NCI-H69 (cell line): ENCODE results near the gene ENO2.
"Not testable (repeated sequence)": the region's sequence is repeated elsewhere in the genome, so short reads cannot be mapped to it uniquely, and the experiment has no call there.

Source experiments
- DNase-seq: peaks from one replicate; lab custom pipeline; 2025; lab: John Stamatoyannopoulos, UW

ENO2 gene

GRCh38 chr12:6886206-6886999 is 28.0 kb upstream of the ENO2 start:
- DNase-seq, result not testable (repeated sequence)

DNA sequence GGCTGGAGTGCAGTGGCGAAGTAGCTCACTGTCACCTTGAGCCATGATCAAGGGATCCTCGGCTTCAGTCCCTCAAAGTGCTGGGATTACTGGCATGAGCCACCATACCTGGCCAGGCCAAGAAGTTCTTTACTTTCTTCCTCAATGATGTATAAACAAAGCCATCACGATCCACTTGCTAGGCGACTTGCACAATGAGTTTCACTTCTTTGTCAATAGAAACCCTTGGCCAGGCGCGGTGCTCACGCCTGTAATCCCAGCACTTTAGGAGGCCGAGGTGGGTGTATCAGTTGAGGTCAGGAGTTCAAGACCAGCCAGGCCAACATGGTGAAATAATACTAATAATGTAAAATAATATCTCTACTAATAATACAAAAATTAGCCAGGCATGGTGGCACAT is 26.9 kb upstream of the ENO2 start:
- no peak for DNase-seq

DNA sequence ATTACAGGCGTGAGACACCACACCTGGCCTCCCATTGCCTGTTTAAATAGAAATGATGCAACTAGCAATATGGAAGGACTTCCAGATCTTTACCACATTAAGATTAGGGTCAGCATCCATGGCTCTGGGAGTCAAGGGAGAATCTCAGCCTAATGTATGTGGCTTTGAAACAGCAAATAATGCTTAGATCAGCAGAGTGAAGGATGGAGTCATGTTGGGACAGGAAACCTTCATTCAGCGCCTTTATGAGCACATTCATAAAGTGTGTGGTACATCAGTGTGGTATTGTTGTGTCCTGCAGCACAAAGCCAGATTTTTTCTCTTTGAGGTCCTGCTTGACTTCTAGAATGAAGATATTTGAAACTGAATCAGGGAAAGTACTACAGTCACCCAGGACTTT is 26.0 kb upstream of the ENO2 start:
- DNase-seq, result no peak

DNA sequence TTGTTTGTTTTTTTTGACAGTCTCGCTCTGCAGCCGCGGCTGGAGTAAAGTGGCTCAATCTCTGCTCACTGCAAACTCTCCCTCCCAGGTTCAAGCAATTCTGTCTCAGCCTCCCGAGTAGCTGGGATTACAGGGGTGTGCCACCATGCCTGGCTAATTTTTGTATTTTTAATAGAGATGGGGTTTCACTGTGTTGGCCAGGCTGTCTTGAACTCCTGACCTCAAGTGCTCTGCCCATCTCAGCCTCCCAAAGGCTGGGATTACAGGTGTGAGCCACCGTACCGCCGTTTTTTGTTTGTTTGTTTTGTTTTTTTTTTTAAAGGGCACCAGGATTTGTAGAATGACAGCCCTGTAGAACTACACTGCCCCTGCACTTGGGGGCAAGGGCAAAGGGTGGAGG is 25.6 kb upstream of the ENO2 start:
- DNase-seq, result not testable (repeated sequence)

- DNase-seq, result not testable (repeated sequence)
Measured at GRCh38 chr12:6889775-6890573, 24.4 kb upstream of the ENO2 start.

- DNase-seq, result peak; percentile 99
Measured at GRCh38 chr12:6890789-6891645, 23.4 kb upstream of the ENO2 start.

- DNase-seq, result no peak
Measured at GRCh38 chr12:6891646-6892001, 22.8 kb upstream of the ENO2 start.

DNA sequence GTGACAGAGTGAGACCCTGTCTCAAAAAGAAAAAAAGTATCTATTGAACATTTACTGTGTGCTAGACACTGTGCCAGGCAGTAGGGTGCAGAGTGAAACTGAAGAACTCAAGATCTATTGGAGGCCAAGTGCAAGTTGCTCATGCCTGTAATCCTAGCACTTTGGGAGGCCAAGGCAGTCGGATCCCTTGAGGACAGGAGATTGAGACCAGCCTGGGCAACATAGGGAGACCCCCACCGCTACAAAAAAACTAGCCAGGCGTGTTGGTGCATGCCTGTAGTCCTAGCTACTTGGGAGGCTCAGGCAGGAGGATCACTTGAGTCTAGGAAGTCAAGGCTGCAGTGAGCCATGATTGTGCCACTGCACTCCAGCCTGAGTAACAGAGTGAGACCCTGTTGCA is 21.7 kb upstream of the ENO2 start:
- DNase-seq, result not testable (repeated sequence)

DNA sequence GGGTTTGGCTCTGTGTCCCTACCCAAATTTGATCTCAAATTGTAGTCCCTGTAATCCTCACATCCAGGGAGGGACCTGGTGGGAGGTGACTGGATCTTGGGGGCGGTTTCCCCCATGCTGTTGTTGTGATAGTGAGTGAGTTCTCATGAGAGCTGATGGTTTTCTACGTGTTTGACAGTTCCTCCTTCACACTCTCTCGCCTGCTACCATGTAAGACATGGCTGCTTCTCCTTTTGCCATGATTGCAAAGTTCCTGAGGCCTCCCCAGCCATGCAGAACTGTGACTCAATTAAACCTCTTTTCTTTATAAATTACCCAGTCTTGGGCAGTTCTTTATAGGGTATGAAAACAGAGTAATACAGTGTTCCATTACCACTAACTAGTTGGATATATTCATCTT is 20.1 kb upstream of the ENO2 start:
- DNase-seq, result no peak

DNA sequence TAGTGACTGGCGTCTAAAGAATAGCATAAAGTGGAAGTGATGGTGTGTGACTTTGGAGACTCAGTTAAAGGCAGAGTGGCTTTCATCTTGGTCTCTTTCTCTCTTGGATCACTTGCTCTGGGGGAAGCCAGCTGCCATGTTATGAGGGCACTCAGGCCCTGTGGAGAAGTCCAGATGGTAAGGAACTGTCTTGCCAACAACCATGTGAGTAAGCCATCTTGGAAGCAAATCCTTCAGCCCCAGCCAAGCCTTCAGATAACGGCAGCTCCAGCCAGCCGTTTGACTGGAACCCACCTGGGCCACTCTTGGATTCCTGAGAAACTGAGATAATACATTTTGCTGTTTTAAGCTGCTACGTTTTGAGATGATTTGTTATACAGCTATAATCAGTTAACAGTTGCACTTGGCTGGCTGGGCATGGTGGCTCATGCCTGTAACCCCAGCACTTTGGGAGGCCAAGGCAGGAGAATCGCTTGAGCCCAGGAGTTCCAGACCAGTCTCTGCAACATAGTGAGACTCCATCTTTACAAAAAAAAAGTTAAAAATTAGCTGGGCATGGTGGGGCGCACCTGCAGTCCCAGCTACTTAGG is 17.4 kb upstream of the ENO2 start:
- no peak for DNase-seq

- no peak for DNase-seq
Measured at GRCh38 chr12:6899427-6899826, 15.0 kb upstream of the ENO2 start.

GRCh38 chr12:6899837-6900519 is 14.4 kb upstream of the ENO2 start:
- DNase-seq, result peak; percentile 97

DNA sequence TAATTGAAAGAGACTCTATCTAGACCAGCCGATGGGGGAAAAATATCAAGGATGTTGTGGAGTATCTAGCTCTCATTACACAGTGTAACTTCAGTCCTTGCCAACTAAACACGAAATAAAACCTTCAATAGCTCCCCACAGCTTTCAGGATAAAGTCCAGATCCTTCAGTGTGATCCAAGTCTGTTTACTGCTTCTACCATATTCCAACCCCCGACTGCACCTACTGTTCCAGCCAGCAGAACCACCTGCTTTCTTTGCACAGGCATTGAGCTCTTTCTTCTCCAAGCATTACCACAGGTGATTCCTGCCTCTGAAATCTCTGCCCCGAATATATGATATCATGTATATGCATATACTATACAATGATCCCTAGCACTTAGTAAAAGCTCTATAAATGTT is 11.9 kb upstream of the ENO2 start:
- no peak for DNase-seq

- DNase-seq, result no peak
Measured at GRCh38 chr12:6903722-6904121, 10.7 kb upstream of the ENO2 start.

DNA sequence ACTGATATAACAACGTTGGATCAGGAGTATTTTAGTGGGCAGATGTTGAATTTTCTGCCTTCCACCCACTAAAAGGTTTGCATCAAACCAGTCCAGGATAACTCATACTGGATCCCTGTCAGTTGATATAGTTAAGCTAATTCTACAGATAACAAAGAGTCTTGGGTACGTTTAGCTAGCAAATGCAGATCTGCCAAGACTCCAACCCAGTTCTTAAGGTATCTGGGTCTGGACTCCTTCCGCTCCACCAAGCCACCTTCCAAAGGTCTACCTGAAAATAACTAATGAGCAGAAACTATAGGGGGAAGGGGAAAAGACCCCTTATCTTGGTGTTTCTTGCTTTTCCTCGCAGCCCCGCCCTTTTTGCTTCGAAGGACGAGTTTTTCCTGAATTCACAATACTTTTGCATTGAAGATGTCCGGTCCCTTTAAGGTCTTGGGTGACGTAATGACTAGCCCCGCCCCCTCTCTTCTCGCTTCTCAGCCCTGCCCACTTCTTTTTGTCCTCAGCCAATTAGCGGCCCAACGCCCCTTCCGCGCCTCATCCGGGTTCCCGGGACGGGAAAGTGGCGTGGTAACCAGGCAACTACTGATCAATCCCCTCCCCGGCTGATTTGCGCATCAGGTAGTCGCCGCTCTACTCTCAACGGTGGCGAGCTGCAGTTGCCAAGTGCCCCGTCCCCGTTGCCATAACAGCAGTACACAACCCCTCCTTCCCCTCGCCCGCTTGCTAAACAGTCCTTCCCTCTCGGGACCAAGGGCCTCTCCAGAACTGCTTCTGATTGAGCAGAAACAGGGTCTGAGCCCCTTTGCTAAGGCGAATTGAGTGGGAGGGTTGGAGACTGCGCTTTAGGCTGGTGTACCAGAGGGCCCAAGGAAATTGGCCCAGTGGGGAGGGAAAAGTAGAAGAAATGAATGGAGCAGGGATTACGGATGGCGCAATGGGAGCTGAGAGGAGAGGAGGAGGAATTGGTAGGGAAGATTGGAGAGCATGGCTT is 9.8 kb upstream of the ENO2 start, which contains the start of gene LRRC23:
LRRC23 (plus strand) TSS at position 543 of the 997 bp plus-strand sequence. CDS start 812 bp downstream, outside the sequence.
- DNase-seq, result peak; percentile 99

DNA sequence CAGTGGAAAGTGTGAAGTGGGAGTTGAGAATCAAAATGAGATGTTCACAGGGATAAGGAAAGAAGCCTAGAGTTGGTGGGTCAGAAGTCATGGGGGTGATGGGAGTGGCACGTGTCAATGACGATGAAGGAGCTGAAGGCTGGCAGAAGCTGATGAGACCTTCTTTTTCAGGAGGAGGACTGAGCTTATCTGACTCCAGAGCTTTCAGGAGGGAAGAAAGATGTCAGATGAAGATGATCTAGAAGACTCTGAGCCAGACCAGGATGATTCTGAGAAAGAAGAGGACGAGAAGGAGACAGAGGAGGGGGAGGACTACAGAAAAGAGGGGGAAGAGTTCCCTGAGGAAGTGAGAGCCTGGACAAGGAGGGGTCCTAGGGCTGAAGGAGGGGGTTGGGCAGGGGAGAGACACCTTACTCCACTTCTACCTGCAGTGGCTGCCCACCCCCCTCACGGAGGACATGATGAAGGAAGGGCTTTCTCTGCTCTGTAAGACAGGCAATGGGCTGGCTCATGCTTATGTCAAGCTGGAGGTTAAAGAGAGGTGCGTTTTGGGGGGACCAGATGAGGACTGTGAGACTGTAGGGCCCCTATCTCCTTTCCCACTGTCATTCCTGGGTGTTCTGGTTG is 8.9 kb upstream of the ENO2 start:
- DNase-seq, result no peak

DNA sequence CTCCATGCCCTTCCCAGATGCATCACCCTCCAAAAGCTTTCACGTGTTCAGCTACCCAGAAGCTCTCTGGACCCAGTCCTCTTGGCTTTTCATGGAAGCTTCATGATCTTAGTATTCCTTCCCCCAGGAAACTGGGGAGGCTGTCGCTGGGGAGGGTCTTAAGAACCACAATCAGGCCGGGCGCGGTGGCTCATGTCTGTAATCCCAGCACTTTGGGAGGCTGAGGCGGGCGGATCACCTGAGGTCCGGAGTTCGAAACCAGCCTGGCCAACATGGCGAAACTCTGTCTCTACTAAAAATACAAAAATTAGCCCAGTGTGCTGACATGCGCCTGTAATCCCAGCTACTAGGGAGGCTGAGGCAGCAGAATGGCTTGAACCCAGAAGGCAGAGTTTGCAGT is 6.2 kb upstream of the ENO2 start:
- not testable (repeated sequence) for DNase-seq

- DNase-seq, result peak; percentile 30
Measured at GRCh38 chr12:6909421-6910145, 4.8 kb upstream of the ENO2 start.
